Esophagus muscularis mucosa (tissue), 3 donors: ENCODE data around the gene FOS.

Source experiments
- CTCF ChIP-seq, 3 experiments: fragments of 200-600 bp in 2 of 3; fragments of 450-650 bp in 1 of 3; sonication (generic) in 2 of 3; IDR thresholded peaks; one replicate each; pipeline ENCODE4 v1.5.1; 2017 to 2019; ENCODE audit warnings: antibody characterized with exemption in 3 of 3, mild to moderate bottlenecking in 2 of 3, moderate library complexity in 1 of 3
- POLR2A ChIP-seq: fragments of 450-650 bp; IDR thresholded peaks from one replicate; pipeline ENCODE4 v1.6.1; 2017; ENCODE audit warnings: antibody characterized with exemption, moderate library complexity, mild to moderate bottlenecking, low read depth

GRCh38 chr14:75234173-75235115 lies 44.2 kb upstream of the FOS start:
- TF ChIP-seq POLR2A (no peak), CTCF (IDR thresholded peaks at IDR 0.05) (no peak)
